Epithelial cell of esophagus (primary cell): ENCODE measurements around the gene OTOP3.
"Not testable (repeated sequence)": the region's sequence is repeated elsewhere in the genome, so short reads cannot be mapped to it uniquely, and the experiment has no call there.

Experiments
- DNase-seq: peaks from one replicate; pipeline ENCODE4 v3.0.0; 2010; ENCODE audit warnings: low read depth
- H3K4me3 ChIP-seq: 2 replicates; pipeline ENCODE4 v1.5.1; 2011; ENCODE audit warnings: mild to moderate bottlenecking, low read length, control low read depth
- CTCF ChIP-seq: IDR thresholded peaks from 2 replicates; pipeline ENCODE4 v1.5.1; 2011; ENCODE audit warnings: low read depth, mild to moderate bottlenecking, low read length, control low read depth, inconsistent platforms; ENCODE audit not compliant: insufficient read depth; ENCODE audit errors: missing control alignments

OTOP3 gene

DNA sequence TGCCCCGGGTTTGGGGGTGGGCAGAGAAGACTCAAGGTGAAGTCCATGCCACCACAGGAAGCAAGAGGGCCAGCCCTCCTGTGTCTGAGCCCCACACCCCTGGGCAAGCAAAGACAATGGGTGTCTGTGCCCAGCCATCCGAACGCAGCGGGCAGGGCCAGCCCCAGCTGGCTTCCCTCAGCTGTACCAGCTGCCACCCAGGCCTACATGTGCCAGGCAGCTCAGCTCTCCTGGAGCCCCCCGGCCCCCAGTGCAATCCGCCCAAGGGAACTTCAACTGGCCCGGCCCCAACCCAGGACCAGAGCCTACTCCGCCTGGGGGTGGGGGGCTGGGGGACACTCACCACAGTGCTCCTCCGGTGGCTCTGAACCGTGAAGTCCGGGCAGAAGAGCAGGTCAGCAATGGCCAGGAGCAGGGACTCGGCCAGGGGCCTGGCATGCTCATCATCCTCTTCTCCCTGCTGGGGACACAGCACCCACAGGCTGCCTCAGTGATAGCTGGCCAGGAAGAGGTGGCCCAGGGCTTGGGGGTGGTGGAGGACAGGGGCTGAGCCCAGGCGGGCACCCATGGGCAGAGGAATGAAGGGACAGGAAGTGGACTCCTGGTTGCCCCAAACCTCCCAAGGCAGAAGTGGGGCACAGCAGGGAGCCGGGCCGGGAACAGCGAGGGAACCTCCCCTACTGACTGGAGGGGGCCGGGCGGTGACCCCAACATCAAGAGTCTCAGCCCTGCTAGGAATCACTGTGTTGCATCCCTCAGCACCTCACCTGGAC is 27.1 kb downstream of the OTOP3 start:
- H3K4me3 ChIP-seq, result no peak overlapping the region
- DNase-seq, result no peak
- no peak for TF ChIP-seq CTCF

- no peak for DNase-seq
- no peak overlapping the region for H3K4me3 ChIP-seq
- TF ChIP-seq CTCF, result no peak
Observed at GRCh38 chr17:74963656-74964055, 28.0 kb downstream of the OTOP3 start.

DNA sequence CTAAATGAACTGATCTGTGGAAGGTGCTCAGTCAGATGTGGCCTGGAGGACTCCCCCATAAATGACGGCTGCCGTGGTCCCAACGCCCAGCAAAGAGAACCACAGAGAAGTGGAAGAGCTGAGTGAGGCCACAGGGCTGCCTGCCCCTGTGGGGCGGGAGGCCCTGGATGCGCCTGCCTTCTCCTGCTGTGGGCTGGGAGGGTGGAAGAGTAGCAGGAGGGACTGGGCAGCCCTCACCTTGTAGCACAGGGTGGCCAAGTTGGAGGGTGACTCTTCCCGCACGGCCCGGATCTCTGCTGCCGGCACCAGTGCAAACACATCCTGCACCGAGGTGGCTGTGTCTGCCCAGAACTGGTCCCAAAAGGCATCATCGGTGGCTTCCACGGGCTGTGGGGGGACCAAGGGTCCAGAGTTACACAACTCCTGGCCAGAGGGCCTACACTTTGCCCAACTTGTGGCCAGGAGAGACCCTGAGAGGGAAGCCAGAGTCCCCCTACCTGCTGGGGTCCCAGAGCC is 28.6 kb downstream of the OTOP3 start:
- no peak overlapping the region for H3K4me3 ChIP-seq
- no peak for DNase-seq
- no peak for TF ChIP-seq CTCF

DNA sequence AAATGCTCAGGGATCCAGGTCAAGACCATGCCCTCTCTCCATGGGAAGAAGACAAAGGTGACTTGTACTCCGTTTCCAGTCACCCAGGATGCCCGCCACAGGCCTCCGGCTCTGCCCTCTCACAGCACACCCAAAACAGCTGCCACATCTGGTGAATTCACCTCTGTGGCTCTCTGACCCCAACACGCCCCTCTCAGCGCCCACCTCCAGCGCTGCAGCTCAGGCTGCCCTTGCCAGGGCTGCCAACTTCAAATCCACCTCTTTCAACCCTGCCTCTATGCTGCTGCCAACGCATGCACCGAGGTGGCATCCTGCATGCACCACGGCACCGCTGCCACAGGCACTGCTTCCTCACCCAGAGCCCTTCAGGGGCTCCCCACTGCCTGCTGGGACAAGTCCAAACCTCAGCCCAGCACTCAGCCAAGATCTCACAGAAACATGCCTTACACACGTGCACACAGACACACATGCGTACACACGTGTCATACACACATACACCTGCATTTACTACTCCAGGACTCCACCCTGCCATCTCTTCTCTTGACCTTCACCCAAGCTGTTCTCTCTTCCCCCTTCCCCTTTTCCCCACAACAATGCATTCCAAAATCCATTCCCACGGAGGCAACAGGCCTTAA is 29.4 kb downstream of the OTOP3 start:
- TF ChIP-seq CTCF, result no peak
- H3K4me3 ChIP-seq, result no peak overlapping the region
- peak; percentile 66 for DNase-seq

GRCh38 chr17:74968361-74968780 is 32.7 kb downstream of the OTOP3 start:
- peak; percentile 67 for DNase-seq
- H3K4me3 ChIP-seq, result no peak overlapping the region
- no peak for TF ChIP-seq CTCF

GRCh38 chr17:74969501-74969900 is 33.8 kb downstream of the OTOP3 start:
- not testable (repeated sequence) for H3K4me3 ChIP-seq, DNase-seq

DNA sequence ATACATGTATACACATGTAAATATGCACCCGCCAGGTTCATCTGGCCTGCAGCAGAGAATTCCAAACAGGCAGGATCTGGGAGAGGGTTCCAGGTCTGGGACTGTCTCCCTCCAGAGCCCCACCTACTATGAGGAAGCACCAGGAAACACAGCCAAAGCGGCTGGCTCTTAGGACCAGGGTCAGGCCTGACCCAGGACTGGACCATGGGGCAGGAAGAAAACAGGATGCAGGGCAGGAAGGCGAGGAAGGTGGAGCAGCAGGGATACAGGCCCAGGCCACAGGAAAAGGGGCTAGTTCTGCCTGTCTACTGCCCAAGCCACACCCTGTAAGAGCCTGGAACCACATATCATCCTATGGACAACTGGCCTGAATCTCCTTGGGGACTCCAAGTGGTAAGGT is 34.7 kb downstream of the OTOP3 start:
- no peak overlapping the region for H3K4me3 ChIP-seq
- DNase-seq, result no peak
- TF ChIP-seq CTCF, result no peak
